Body of pancreas (tissue), 4 donors: Measurements from ENCODE around the gene GPR161. TPM values are rescaled to one million over a fixed set of nuclear protein-coding genes. Genes with fewer than 3 reads are reported as not detected.

ENCODE experiments used
- ATAC-seq: fragments of 150-250 bp; one replicate; pipeline ENCODE4 v1.9.1; 2016
- DNase-seq, 4 donors: peaks; one replicate each; pipeline ENCODE4 v3.0.0-alpha.2; 2019
- H3K27ac ChIP-seq, 4 donors: fragments of 200-600 bp; sonication (generic); 1 replicate in 3 of 4; 2 replicates in 1 of 4; pipeline versions ENCODE4 v1.5.1 to v1.6.1; 2016 to 2019; ENCODE audit warnings: mild to moderate bottlenecking in 1 of 4, mixed read lengths in 1 of 4, moderate library complexity in 1 of 4
- H3K27me3 ChIP-seq, 2 donors: fragments of 200-600 bp; sonication (generic); one replicate each; pipeline ENCODE4 v1.6.0; 2016; ENCODE audit warnings: mild to moderate bottlenecking in 1 of 2
- H3K36me3 ChIP-seq, 2 donors: fragments of 200-600 bp; sonication (generic); replicated peaks in 1 of 2; 2 replicates each; pipeline ENCODE4 v1.5.1; 2016; ENCODE audit warnings: low read depth in 2 of 2; ENCODE audit not compliant: insufficient read depth in 1 of 2
- H3K4me1 ChIP-seq: fragments of 200-600 bp; sonication (generic); one replicate; pipeline ENCODE4 v1.6.0; 2016
- H3K4me3 ChIP-seq, 2 donors: fragments of 200-600 bp; sonication (generic); 1 replicate in 1 of 2; 2 replicates in 1 of 2; pipeline ENCODE4 v1.5.1; 2016 to 2019
- H3K9me3 ChIP-seq, 3 donors: fragments of 200-600 bp; sonication (generic); 1 replicate in 2 of 3; 2 replicates in 1 of 3; pipeline ENCODE4 v1.5.1; 2016
- POLR2A ChIP-seq, 3 donors: fragments of 450-650 bp; IDR thresholded peaks; one replicate each; pipeline ENCODE4 v1.6.1; 2016; ENCODE audit warnings: antibody characterized with exemption in 3 of 3, mild to moderate bottlenecking in 2 of 3
- WGBS, 2 donors: methylation state at CpG; one replicate each; pipeline ENCODE4 v1.1.5; 2017; 5-methylcytosine and 5-hydroxymethylcytosine counted together
- intact Hi-C: fragments of 100-400 bp; cut with DNase I; formaldehyde crosslinking; loops from one replicate; pipeline ENCODE4 v1.15.1; 2023
- total RNA-seq, 2 donors: library from RNA; depleted of rRNA; stranded (reverse); fragments of >200 nt; gene quantifications; one replicate each; pipeline ENCODE4 v1.1.0, GENCODE V29; 2016
- TF ChIP-seq, protein P1 (sequence below), 7 experiments: fragments of 450-650 bp in 4 of 7; fragments of 200-600 bp in 3 of 7; sonication (generic) in 3 of 7; IDR thresholded peaks; one replicate each; pipeline ENCODE4 v1.5.1; 2016 to 2019; ENCODE audit warnings: antibody characterized with exemption in 7 of 7

Gene GPR161
- total RNA-seq, 2 donors from 2014 or later = 2.6 to 6.5 TPM

DNA sequence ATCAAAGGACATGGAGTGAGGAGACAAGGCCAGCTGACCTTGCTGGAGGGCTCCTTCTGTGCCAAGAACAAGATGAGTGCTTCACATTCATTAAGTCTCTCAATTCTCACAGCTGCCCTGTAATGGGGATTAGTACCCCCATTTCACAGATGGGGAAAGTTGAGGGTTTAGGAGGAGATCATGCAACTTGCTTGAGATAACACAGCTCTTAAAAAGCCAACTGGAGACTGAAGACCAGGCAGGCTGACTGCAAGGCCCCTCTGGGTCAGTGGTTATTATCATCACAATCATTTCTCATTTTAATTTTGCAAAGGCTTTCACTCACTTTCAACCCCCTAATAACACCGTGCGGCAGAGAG, 46.8 kb downstream of the GPR161 start:
- TF ChIP-seq POLR2A (IDR thresholded peaks at IDR 0.05) = no peak
- TF ChIP-seq, protein P1, sequence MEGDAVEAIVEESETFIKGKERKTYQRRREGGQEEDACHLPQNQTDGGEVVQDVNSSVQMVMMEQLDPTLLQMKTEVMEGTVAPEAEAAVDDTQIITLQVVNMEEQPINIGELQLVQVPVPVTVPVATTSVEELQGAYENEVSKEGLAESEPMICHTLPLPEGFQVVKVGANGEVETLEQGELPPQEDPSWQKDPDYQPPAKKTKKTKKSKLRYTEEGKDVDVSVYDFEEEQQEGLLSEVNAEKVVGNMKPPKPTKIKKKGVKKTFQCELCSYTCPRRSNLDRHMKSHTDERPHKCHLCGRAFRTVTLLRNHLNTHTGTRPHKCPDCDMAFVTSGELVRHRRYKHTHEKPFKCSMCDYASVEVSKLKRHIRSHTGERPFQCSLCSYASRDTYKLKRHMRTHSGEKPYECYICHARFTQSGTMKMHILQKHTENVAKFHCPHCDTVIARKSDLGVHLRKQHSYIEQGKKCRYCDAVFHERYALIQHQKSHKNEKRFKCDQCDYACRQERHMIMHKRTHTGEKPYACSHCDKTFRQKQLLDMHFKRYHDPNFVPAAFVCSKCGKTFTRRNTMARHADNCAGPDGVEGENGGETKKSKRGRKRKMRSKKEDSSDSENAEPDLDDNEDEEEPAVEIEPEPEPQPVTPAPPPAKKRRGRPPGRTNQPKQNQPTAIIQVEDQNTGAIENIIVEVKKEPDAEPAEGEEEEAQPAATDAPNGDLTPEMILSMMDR (IDR thresholded peaks at IDR 0.05) = no peak
- 90 to 95% methylated on average over 2 of the region's 2 CpGs for WGBS, 2 donors
- no peak for ATAC-seq
- no peaks in the 10 kb centered on the region for H3K27me3 ChIP-seq
- H3K36me3 ChIP-seq = no peaks in the 10 kb centered on the region
- H3K9me3 ChIP-seq = no peaks in the 10 kb centered on the region
- intact Hi-C loops = no loop called here
- H3K4me3 ChIP-seq = no peak overlapping the region
- no peak overlapping the region for H3K27ac ChIP-seq
- H3K4me1 ChIP-seq = peaks cover 12% of the 10 kb centered on the region
- DNase-seq = no peak

DNA sequence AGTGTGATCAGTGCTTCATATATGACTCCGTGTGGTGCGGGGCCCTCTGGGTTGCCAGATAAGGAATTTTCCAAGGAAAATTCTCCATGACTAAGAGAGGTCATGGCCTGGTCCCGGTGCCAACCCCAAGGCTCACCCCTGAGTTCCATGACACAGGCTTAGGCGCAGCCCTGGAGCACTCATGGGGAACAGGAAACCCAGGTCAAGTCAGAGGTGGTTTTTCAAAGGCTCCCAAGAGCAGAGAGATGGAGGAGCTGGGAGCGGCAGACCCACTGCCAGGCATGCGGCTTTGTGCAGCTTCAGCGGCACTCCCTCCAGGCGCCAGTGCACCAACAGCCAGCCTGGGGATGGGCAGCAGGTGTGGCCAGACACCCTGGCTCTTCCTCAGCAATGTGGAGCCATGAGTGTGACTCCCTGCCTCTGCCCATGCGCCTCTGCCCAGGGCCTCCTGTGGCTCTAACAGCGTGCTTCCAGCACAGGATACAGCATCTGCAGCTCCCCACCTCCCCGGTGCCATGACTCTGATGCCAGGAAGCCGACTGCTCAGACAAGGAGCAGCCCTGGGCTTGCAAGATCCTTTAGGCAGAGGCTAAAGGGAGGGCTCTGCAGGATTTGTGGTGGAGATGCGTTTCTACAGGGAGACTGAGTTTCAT, 47.3 kb downstream of the GPR161 start:
- Histone ChIP-seq H3K27me3 (no peaks in the 10 kb centered on the region), H3K4me1 (peaks cover 17% of the 10 kb centered on the region), H3K4me3 (no peak overlapping the region), H3K9me3 (no peaks in the 10 kb centered on the region), H3K36me3 (no peaks in the 10 kb centered on the region), H3K27ac (no peak overlapping the region)
- intact Hi-C loops = no loop called here
- 94% methylated on average over 8 to 13 of the region's 13 CpGs for WGBS, 2 donors
- DNase-seq (no peak), ATAC-seq (no peak)
- no peak for TF ChIP-seq POLR2A (IDR thresholded peaks at IDR 0.05)

DNA sequence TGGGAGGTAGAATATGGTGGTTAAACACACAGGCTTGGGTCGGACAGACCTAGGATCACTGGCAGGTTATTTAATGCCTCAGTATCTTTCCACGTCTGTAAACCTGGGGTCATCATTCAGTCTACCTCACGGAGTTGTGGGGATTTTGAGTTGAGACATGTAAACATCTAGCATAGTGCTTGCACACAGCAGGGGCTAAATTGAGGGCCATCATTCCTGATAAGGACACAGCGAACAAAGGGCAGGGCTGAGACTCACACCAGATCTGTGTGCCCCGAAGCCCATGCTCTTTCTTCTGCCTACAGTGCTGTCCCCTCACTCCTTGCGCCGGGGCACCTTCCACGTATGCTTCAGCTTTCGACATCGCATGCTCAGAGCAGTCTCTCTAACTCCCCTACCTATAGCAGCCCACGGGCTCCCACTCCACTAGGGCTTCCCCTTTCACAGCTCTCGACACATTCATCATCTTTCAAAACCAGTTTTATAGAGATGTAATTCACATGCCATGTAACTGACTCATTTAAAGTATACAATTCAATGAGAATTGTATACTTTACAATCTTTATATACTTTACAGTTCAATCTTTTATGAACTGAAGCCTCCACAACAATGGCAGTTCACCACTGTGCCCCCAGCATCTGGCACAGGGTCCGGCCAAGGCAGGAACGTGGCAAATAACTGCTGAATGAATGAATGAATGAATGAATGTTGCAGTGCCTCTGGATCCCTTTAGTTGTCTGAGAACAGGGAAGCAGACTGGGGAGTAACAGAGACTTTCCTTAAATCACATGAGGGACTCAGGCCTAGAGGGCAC, 48.0 kb downstream of the GPR161 start:
- peaks cover 25% of the 10 kb centered on the region for H3K4me1 ChIP-seq
- DNase-seq (no peak), ATAC-seq (no peak)
- no peaks in the 10 kb centered on the region for H3K9me3 ChIP-seq
- intact Hi-C loops = no loop called here
- TF ChIP-seq POLR2A (IDR thresholded peaks at IDR 0.05) = no peak
- TF ChIP-seq, protein P1 (IDR thresholded peaks at IDR 0.05) = no peak
- H3K36me3 ChIP-seq = no peaks in the 10 kb centered on the region
- H3K4me3 ChIP-seq = no peak overlapping the region
- WGBS, 2 donors = 92 to 95% methylated on average over 14 of the region's 14 CpGs
- H3K27me3 ChIP-seq = no peaks in the 10 kb centered on the region
- H3K27ac ChIP-seq = no peak overlapping the region

DNA sequence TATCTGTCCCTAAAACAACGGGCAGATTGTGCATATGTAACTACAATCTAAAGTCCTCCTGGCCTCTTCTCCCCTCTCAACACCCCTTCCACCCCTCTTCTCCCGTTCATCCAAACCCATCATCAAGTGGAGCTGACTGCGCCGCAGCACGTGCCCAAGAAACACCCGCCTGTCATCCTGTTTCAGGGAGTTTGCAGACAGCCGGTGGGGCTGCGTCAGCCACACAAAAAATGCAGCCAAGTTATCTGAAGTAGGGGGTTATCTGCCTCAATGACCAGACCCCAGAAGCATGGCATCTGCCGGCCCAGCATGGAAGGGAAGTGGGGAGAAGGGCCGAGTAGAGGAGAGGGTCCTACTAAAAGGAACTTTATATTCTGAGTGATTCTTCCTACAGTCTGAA, 49.0 kb downstream of the GPR161 start:
- H3K9me3 ChIP-seq = no peaks in the 10 kb centered on the region
- intact Hi-C loops = no loop called here
- H3K4me1 ChIP-seq = peaks cover 25% of the 10 kb centered on the region
- no peak for TF ChIP-seq POLR2A (IDR thresholded peaks at IDR 0.05)
- TF ChIP-seq, protein P1 (IDR thresholded peaks at IDR 0.05) = no peak
- no peak overlapping the region for H3K4me3 ChIP-seq
- no peaks in the 10 kb centered on the region for H3K36me3 ChIP-seq
- ATAC-seq = no peak
- WGBS, 2 donors = 90 to 91% methylated on average over 10 of the region's 10 CpGs
- no peaks in the 10 kb centered on the region for H3K27me3 ChIP-seq
- no peak overlapping the region for H3K27ac ChIP-seq
- DNase-seq = no peak

DNA sequence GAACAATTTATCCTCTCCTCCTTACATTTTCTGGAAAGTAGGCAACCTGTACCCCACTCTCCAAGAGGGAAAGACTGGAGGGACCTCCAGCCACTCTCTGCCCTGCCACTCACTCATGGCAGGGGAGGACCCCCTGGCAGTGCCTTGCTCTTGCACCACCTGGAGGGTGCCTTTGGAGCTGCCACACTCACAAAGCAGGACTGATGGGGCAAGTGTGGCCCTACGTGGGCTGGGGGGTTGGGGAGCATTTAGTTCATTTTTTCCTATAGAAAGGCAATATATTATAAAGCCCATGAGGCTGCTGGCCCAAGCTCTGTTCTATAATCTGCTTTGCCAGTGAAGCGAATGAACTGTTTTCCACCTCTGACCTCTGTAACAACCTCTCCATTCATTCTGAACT, 50.3 kb downstream of the GPR161 start:
- Histone ChIP-seq H3K9me3 (no peaks in the 10 kb centered on the region), H3K27me3 (no peaks in the 10 kb centered on the region), H3K4me3 (no peak overlapping the region), H3K4me1 (peaks cover 32% of the 10 kb centered on the region), H3K36me3 (no peaks in the 10 kb centered on the region), H3K27ac (no peak overlapping the region)
- DNase-seq (no peak), ATAC-seq (no peak)
- TF ChIP-seq, protein P1 (IDR thresholded peaks at IDR 0.05) = no peak
- TF ChIP-seq POLR2A (IDR thresholded peaks at IDR 0.05) = no peak
- intact Hi-C loops = no loop called here
- 65 to 90% methylated on average over 2 of the region's 2 CpGs for WGBS, 2 donors
